ENCODE data around the gene HIP1. TPM values are rescaled to one million over a fixed set of nuclear protein-coding genes. Genes with fewer than 3 reads are reported as not detected.
"Not testable (repeated sequence)": the region's sequence is repeated elsewhere in the genome, so short reads cannot be mapped to it uniquely, and the experiment has no call there.

The HIP1 gene
- total RNA-seq, 1 donor from 2014 or later: 49.3 TPM

DNA sequence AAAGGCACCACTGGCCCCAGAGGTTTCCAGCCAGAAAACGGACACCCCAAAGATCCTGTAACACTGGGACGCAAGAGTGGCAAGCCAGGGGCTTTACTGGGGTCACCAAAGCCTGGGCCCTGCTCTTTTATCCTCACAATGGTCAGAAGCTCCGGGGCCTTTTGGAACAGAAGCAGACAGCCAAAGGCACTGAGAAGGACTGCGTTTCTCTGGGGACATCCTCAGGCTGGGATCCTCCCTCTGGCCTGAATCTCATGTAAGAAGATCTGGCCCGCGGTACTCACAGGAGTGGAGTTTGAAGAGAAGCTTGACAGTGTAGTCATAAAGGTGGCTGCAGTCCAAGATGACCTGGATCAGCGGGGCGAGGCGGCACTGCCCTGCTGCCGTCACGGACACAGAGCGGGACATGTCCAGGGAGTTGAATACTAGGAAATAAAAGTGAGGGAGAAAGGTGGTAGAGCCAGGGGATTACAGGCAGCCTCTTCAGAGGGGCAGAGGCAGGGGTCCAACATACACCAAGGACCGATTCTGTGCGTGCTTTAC, 165.2 kb downstream of the HIP1 start:
- Mint-ChIP-seq H3K36me3 (ENCODE audit: low read depth, unreplicated experiment) (peaks cover 14% of the 10 kb centered on the region), H3K27ac (ENCODE audit: unreplicated experiment) (no peak overlapping the region), H3K27me3 (ENCODE audit: unreplicated experiment) (peaks cover 3% of the 10 kb centered on the region), H3K4me3 (ENCODE audit: unreplicated experiment) (no peak overlapping the region), H3K4me1 (ENCODE audit: unreplicated experiment) (no peaks in the 10 kb centered on the region), H3K9me3 (ENCODE audit: unreplicated experiment) (no peaks in the 10 kb centered on the region)
- TF ChIP-seq, protein P1, sequence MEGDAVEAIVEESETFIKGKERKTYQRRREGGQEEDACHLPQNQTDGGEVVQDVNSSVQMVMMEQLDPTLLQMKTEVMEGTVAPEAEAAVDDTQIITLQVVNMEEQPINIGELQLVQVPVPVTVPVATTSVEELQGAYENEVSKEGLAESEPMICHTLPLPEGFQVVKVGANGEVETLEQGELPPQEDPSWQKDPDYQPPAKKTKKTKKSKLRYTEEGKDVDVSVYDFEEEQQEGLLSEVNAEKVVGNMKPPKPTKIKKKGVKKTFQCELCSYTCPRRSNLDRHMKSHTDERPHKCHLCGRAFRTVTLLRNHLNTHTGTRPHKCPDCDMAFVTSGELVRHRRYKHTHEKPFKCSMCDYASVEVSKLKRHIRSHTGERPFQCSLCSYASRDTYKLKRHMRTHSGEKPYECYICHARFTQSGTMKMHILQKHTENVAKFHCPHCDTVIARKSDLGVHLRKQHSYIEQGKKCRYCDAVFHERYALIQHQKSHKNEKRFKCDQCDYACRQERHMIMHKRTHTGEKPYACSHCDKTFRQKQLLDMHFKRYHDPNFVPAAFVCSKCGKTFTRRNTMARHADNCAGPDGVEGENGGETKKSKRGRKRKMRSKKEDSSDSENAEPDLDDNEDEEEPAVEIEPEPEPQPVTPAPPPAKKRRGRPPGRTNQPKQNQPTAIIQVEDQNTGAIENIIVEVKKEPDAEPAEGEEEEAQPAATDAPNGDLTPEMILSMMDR (IDR thresholded peaks at IDR 0.05; ENCODE audit: unreplicated experiment): no peak
- no peak for DNase-seq (ENCODE audit: low spot score)

DNA sequence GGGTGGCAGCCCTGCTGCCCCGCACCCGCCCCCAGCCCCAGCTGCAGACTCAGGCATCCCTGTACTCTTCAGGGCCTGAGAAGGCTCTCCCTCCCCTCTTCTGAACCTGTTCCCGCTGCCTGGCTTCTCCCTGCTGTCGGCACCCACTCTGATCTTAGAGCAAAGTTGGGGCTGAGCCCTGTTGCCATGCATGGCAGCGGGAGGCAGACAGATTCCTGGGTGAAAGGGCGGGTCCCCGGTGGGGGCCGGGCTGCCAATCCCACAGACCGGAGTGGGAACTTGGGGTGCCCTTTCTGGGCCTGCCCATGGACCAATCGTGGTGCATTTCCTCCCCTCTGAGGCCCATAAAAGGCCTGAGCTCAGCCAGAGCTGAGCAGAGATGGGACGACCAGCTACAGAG, 165.9 kb downstream of the HIP1 start:
- Mint-ChIP-seq H3K36me3 (ENCODE audit: low read depth, unreplicated experiment) (peaks cover 14% of the 10 kb centered on the region), H3K9me3 (ENCODE audit: unreplicated experiment) (no peaks in the 10 kb centered on the region), H3K4me3 (ENCODE audit: unreplicated experiment) (no peak overlapping the region), H3K4me1 (ENCODE audit: unreplicated experiment) (no peaks in the 10 kb centered on the region), H3K27ac (ENCODE audit: unreplicated experiment) (no peak overlapping the region), H3K27me3 (ENCODE audit: unreplicated experiment) (peaks cover 3% of the 10 kb centered on the region)
- DNase-seq (ENCODE audit: low spot score): no peak
- TF ChIP-seq, protein P1 (IDR thresholded peaks at IDR 0.05; ENCODE audit: unreplicated experiment): no peak

DNA sequence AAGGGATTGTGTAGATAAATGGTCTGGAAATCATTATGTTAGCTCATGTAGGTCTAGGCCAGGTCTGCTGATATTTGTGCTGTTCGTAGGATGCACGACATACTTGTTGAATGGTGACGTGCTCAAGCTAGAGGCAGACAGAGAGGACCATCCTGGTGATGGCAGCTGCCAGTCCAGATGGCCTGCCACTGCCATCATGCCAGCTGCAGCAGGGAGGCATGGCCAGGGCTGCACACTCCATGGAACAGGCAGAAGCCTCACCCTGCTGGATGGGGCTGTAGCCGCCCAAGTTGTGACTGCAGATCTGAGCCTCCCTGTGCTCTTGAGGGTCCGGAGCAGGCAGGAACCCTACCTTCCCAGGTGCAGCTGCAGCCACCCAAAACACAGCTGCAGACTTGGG, 166.3 kb downstream of the HIP1 start:
- DNase-seq (ENCODE audit: low spot score): no peak
- TF ChIP-seq, protein P1 (IDR thresholded peaks at IDR 0.05; ENCODE audit: unreplicated experiment): no peak
- Mint-ChIP-seq H3K4me3 (ENCODE audit: unreplicated experiment) (no peak overlapping the region), H3K27me3 (ENCODE audit: unreplicated experiment) (peaks cover 3% of the 10 kb centered on the region), H3K4me1 (ENCODE audit: unreplicated experiment) (no peaks in the 10 kb centered on the region), H3K9me3 (ENCODE audit: unreplicated experiment) (no peaks in the 10 kb centered on the region), H3K36me3 (ENCODE audit: low read depth, unreplicated experiment) (peaks cover 14% of the 10 kb centered on the region), H3K27ac (ENCODE audit: unreplicated experiment) (no peak overlapping the region)

DNA sequence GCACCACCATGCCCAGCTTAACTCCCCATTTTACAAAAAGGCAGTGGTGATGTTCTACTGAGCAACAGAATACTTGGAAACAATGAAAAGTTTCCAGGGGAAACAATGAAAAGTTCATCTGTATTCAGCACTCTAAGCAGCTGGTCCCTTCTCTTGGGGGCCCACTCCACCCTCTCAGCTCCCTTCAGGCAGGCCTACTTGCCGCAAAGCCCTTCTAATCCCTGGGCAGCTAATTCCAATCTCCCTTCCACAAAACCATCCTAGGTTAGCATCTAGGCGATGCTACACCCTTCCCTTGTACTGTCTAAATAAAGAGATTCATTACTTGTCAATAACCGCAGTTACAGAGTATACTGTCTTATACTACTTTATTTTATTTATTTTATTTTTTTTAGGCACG, 167.5 kb downstream of the HIP1 start:
- peak overlapping the region; percentile 0 for H3K27ac Mint-ChIP-seq (ENCODE audit: unreplicated experiment)
- peaks cover 4% of the 10 kb centered on the region for H3K27me3 Mint-ChIP-seq (ENCODE audit: unreplicated experiment)
- H3K4me3 Mint-ChIP-seq (ENCODE audit: unreplicated experiment): no peak overlapping the region
- H3K9me3 Mint-ChIP-seq (ENCODE audit: unreplicated experiment): no peaks in the 10 kb centered on the region
- TF ChIP-seq, protein P1 (IDR thresholded peaks at IDR 0.05; ENCODE audit: unreplicated experiment): no peak
- no peaks in the 10 kb centered on the region for H3K4me1 Mint-ChIP-seq (ENCODE audit: unreplicated experiment)
- DNase-seq (ENCODE audit: low spot score): no peak
- H3K36me3 Mint-ChIP-seq (ENCODE audit: low read depth, unreplicated experiment): peaks cover 21% of the 10 kb centered on the region

DNA sequence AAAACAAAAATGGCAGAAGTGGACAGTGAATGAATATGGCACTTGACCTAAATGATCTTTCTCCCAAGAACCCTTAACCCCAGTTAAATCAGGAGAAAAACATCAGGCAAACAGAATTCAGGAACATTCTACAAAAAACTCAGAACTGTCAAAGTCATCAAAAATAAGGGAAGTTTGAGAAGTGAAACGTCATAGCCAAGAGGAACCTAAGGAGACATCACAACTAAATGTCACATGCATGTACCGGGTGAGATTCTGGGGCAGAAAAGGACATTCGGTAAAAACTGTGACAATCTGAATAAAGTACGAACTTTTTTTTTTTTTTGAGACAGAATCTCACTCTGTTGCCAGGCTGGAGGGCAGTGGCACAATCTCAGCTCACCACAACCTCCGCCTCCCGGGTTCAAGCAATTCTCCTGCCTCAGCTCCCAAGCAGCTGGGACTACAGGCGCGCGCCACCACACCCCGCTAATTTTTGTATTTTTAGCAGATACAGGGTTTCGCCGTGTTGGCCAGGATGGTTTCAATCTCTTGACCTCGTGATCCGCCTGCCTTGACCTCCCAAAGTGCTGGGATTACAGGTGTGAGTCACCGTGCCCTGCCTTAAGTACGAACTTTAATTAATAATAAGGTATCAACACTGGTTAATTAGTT, 169.0 kb downstream of the HIP1 start:
- H3K27me3 Mint-ChIP-seq (ENCODE audit: unreplicated experiment); DNase-seq (ENCODE audit: low spot score); H3K4me3 Mint-ChIP-seq (ENCODE audit: unreplicated experiment); H3K27ac Mint-ChIP-seq (ENCODE audit: unreplicated experiment); H3K4me1 Mint-ChIP-seq (ENCODE audit: unreplicated experiment); H3K9me3 Mint-ChIP-seq (ENCODE audit: unreplicated experiment): not testable (repeated sequence)
- peaks cover 15% of the 10 kb centered on the region for H3K36me3 Mint-ChIP-seq (ENCODE audit: low read depth, unreplicated experiment)
